Panc1 (cell line): ENCODE measurements around the gene MYO6. TPM values are rescaled to one million over a fixed set of nuclear protein-coding genes. Genes with fewer than 3 reads are reported as not detected.

Experiments used
- ATAC-seq: fragments of 200-7000 bp; cut with Tn5 transposase; 2 replicates; pipeline ENCODE4 v1.9.1; 2020; ENCODE audit warnings: mild to moderate bottlenecking, moderate library complexity
- BruUV-seq: library from RNA; stranded (reverse); fragments of 400-500 nt; replicated peaks from 2 replicates; lab custom pipeline; 2021; lab: Mats Ljungman, UMichigan
- CTCF ChIA-PET: fragments of 300-600 bp; sonication (Branson Sonifier 250); formaldehyde crosslinking; loops from one replicate; lab custom pipeline; 2022; ENCODE audit warnings: antibody characterized with exemption; lab: Charles Lee
- POLR2A ChIA-PET: fragments of 300-600 bp; sonication (Branson Sonifier 250); formaldehyde crosslinking; loops from one replicate; lab custom pipeline; 2022; ENCODE audit warnings: antibody characterized with exemption; lab: Charles Lee
- DNase-seq: peaks from one replicate; pipeline ENCODE4 v3.0.0-alpha.2; 2010; ENCODE audit warnings: low read depth, low spot score
- H3K27ac ChIP-seq: 2 replicates; pipeline ENCODE4 v1.5.1; 2011; ENCODE audit warnings: mild to moderate bottlenecking, low read length, inconsistent platforms
- H3K27me3 ChIP-seq: fragments of 200-500 bp; sonication (Bioruptor generic); 2 replicates; pipeline ENCODE4 v1.6.0; 2014; ENCODE audit warnings: low read length, inconsistent platforms; ENCODE audit not compliant: control insufficient read depth, insufficient read depth
- H3K36me3 ChIP-seq: fragments of 200-500 bp; sonication (Bioruptor generic); 2 replicates; pipeline ENCODE4 v1.5.1; 2014; ENCODE audit warnings: inconsistent platforms, mild to moderate bottlenecking, low read length, moderate library complexity; ENCODE audit not compliant: control insufficient read depth, insufficient read depth
- H3K4me1 ChIP-seq: 2 replicates; pipeline ENCODE4 v1.5.1; 2011; ENCODE audit warnings: inconsistent platforms, mild to moderate bottlenecking, low read length, moderate library complexity; ENCODE audit not compliant: control insufficient read depth, insufficient read depth
- H3K4me3 ChIP-seq, 2 experiments: 2 replicates each; pipeline ENCODE4 v1.5.1; 2011 to 2012; ENCODE audit warnings: low read depth in 2 of 2, low read length in 2 of 2, mild to moderate bottlenecking in 2 of 2, inconsistent platforms in 1 of 2, moderate library complexity in 1 of 2
- H3K9me3 ChIP-seq: fragments of 200-500 bp; sonication (Bioruptor generic); 2 replicates; pipeline ENCODE4 v1.5.1; 2014; ENCODE audit warnings: low read depth, mild to moderate bottlenecking, inconsistent platforms, low read length, moderate library complexity; ENCODE audit not compliant: control insufficient read depth, insufficient read depth
- POLR2AphosphoS5 ChIP-seq: IDR thresholded peaks from 2 replicates; pipeline ENCODE4 v1.6.1; 2012; ENCODE audit warnings: mild to moderate bottlenecking, low read depth, low read length, moderate library complexity
- SIN3A ChIP-seq: IDR thresholded peaks from 2 replicates; pipeline ENCODE4 v1.6.1; 2012; ENCODE audit warnings: low read depth, mild to moderate bottlenecking, low read length, moderate library complexity, borderline replicate concordance; ENCODE audit not compliant: insufficient read depth
- TCF7L2 ChIP-seq: IDR thresholded peaks from 2 replicates; pipeline ENCODE4 v1.6.1; 2011; ENCODE audit warnings: mild to moderate bottlenecking, low read depth, low read length, inconsistent platforms
- in situ Hi-C: cut with HindIII; loops from 2 replicates; pipeline ENCODE4 v1.10.0; 2016; ENCODE audit warnings: low sequenced_read_pairs, low pct_unique_long_range_greater_than_20kb
- intact Hi-C: fragments of 100-400 bp; cut with micrococcal nuclease; formaldehyde crosslinking; loops from one replicate; pipeline ENCODE4 v1.10.0; 2022; ENCODE audit not compliant: unreplicated experiment
- total RNA-seq: library from RNA; stranded (reverse); gene quantifications from one replicate; pipeline ENCODE4 v1.2.1, GENCODE V29; 2021; ENCODE audit not compliant: unreplicated experiment
- TF ChIP-seq, protein P1 (sequence below): fragments of 450-650 bp; IDR thresholded peaks from 2 replicates; pipeline ENCODE4 v1.5.1; 2017; ENCODE audit warnings: mild to moderate bottlenecking
- TF ChIP-seq, protein P2 (sequence below), 2 experiments: IDR thresholded peaks; 2 replicates each; pipeline ENCODE4 v1.6.1; 2011 to 2012; ENCODE audit warnings: low read depth in 2 of 2, control low read depth in 1 of 2, low read length in 1 of 2, mild to moderate bottlenecking in 1 of 2, moderate library complexity in 1 of 2; ENCODE audit not compliant: insufficient read depth in 1 of 2

The MYO6 gene
- total RNA-seq, 1 experiment from 2014 or later: 52.3 TPM

DNA sequence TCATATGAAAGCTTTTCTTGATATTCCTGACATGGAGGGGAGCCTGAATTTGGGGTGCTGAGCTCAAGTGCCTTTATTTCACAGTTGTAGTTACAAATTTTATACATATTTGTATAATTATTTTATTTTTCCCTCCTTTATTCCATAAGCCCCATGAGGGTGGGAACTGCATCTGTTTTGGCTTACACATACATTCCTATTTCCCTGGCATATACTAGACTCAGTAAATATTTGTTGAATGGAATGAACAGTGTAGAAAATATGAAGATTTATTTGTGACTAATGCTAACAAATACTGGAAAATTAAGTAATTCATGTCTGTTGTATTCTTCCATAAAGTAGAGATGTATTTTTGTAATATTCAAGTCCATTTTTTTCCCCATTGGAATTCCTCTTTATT, 127.1 kb downstream of the MYO6 start:
- DNase-seq (no peak), ATAC-seq (no peak)
- Histone ChIP-seq H3K27ac (no peak overlapping the region), H3K36me3 (peaks cover 6% of the 10 kb centered on the region; the same call in 1 of the 2 replicates), H3K4me1 (no peaks in the 10 kb centered on the region), H3K27me3 (no peaks in the 10 kb centered on the region), H3K4me3 (no peak overlapping the region), H3K9me3 (no peaks in the 10 kb centered on the region)
- intact Hi-C loops: no loop called here
- in situ Hi-C loops: no loop called here
- BruUV-seq: no TSS peak
- ChIA-PET CTCF (interaction anchor here (0.6 kb wide), 1 partner anchor 18 kb away, joined by 3 read pairs; no protein-coding TSS in a partner anchor), POLR2A (interaction anchor here (0.6 kb wide), 1 partner anchor 84 kb away, joined by 4 read pairs; no protein-coding TSS in a partner anchor)
- TF ChIP-seq, protein P1, sequence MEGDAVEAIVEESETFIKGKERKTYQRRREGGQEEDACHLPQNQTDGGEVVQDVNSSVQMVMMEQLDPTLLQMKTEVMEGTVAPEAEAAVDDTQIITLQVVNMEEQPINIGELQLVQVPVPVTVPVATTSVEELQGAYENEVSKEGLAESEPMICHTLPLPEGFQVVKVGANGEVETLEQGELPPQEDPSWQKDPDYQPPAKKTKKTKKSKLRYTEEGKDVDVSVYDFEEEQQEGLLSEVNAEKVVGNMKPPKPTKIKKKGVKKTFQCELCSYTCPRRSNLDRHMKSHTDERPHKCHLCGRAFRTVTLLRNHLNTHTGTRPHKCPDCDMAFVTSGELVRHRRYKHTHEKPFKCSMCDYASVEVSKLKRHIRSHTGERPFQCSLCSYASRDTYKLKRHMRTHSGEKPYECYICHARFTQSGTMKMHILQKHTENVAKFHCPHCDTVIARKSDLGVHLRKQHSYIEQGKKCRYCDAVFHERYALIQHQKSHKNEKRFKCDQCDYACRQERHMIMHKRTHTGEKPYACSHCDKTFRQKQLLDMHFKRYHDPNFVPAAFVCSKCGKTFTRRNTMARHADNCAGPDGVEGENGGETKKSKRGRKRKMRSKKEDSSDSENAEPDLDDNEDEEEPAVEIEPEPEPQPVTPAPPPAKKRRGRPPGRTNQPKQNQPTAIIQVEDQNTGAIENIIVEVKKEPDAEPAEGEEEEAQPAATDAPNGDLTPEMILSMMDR: no peak
- no peak for TF ChIP-seq TCF7L2
- no peak for TF ChIP-seq SIN3A
- TF ChIP-seq POLR2AphosphoS5: no peak
- TF ChIP-seq, protein P2, sequence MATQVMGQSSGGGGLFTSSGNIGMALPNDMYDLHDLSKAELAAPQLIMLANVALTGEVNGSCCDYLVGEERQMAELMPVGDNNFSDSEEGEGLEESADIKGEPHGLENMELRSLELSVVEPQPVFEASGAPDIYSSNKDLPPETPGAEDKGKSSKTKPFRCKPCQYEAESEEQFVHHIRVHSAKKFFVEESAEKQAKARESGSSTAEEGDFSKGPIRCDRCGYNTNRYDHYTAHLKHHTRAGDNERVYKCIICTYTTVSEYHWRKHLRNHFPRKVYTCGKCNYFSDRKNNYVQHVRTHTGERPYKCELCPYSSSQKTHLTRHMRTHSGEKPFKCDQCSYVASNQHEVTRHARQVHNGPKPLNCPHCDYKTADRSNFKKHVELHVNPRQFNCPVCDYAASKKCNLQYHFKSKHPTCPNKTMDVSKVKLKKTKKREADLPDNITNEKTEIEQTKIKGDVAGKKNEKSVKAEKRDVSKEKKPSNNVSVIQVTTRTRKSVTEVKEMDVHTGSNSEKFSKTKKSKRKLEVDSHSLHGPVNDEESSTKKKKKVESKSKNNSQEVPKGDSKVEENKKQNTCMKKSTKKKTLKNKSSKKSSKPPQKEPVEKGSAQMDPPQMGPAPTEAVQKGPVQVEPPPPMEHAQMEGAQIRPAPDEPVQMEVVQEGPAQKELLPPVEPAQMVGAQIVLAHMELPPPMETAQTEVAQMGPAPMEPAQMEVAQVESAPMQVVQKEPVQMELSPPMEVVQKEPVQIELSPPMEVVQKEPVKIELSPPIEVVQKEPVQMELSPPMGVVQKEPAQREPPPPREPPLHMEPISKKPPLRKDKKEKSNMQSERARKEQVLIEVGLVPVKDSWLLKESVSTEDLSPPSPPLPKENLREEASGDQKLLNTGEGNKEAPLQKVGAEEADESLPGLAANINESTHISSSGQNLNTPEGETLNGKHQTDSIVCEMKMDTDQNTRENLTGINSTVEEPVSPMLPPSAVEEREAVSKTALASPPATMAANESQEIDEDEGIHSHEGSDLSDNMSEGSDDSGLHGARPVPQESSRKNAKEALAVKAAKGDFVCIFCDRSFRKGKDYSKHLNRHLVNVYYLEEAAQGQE (IDR thresholded peaks at IDR 0.05; ENCODE audit: insufficient read depth in 1 of 2, low read depth in 2 of 2, low read length in 1 of 2): no peak

DNA sequence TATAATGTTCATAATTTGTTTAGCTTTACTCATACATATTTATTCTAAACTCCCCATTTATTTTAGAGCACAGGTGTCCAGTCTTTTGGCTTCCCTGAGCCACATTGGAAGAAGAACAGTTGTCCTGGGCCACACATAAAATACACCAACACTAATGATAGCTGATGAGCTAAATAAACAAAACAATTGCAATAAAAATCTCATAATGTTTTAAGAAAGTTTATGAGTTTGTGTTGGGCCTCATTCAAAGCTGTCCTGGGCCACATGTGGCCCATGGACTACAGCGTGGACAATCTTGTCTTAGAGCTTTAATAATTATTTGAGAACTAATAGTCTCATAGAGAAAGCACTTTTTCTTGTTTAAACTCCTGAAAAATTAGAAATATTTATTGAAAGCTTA, 131.3 kb downstream of the MYO6 start:
- Histone ChIP-seq H3K27me3 (no peaks in the 10 kb centered on the region), H3K27ac (no peak overlapping the region), H3K4me1 (no peaks in the 10 kb centered on the region), H3K9me3 (no peaks in the 10 kb centered on the region), H3K36me3 (peaks cover 3% of the 10 kb centered on the region; the same call in 1 of the 2 replicates), H3K4me3 (no peak overlapping the region)
- no peak for ATAC-seq
- TF ChIP-seq POLR2AphosphoS5 (no peak), TCF7L2 (no peak), SIN3A (no peak)
- TF ChIP-seq, protein P2 (IDR thresholded peaks at IDR 0.05; ENCODE audit: insufficient read depth in 1 of 2, low read depth in 2 of 2, low read length in 1 of 2): no peak
- TF ChIP-seq, protein P1: no peak
- ChIA-PET CTCF (interaction anchor here (2.1 kb wide), 1 partner anchor 13 kb away, joined by 5 read pairs; no protein-coding TSS in a partner anchor), POLR2A (no interaction called here)
- in situ Hi-C loops: no loop called here
- BruUV-seq: no TSS peak
- intact Hi-C loops: no loop called here
- no peak for DNase-seq
